ENCODE results near the gene ITGB6.

Gene ITGB6

DNA sequence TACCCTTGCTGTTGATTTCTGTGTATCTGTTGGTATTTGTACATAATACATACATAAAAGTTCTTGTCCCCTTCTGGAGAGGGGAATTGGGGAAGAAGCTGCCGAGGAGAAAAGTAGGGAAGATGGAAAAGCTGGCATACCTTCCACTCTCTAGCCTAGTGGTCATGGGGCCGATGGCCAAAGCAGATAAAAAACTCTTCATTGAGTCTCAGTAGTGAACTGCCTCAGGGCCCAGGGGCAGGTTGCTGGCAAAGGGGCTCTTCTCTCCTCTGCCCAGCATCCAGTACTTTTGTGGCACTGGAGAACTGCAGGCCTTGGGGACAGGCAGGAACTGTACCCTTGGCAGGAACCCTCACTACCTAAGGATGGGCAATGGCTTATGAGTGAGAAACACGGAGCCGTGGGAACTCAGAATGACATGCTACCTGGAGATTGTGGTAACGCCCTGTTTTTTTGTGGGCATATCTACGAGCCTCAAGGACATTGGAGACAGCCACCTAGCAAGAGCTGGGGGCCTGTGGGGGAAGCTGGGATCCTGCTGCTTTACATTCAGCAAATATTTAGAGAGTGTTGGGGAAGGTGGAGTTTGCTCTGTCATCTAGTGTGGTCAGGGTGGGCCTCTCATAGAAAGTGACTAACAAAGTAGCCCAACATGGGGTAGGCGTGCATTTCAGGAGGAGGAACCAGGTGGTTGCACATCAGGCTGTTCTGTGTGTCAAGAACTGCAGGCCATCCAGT, 22.6 kb upstream of the ITGB6 start:
- no peak for DNase-seq (ENCODE audit: extremely low read depth in 1 of 2, low read depth in 1 of 2)

DNA sequence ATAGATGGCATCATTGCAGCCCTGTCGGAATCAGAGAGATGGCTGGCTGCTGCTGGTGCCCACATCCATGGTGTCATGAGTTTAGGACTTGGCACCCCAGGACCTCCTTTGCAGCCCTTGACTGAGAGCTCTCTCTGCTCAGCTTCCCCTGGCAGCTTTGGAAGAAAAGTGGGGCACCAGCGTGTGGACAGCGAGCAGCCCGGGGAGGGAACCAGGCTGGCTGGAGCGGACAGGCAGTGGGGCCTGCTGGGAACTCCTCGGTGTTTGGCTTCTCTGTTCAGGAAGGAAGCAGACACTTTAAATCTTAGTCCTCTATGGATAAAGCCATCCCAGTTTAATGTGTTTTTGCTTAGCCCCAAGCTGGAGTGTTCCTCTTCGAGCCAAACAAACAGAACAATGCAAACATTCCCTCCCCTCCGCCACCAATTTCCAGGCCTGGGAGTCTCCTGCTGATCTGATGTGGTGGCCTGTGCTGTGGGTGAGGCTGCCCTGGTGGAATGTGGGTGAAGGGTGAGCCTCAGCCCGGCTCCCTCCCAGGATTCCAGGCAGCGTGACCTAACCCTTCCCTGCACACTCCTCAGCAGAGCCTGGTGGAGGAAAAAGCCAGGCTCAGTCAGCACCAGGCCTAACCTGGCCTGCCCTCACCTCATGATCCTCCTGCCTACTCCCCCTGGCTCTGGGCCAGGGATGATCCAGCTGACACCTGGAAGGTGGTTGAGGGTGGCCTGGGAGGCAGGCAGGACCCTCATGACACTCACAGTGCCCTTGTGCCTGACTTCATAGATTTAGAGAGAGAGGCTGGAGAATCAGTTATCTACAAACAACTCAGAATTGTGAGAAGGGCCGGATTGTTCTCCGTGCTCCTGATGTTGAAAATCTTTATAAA, 21.6 kb upstream of the ITGB6 start:
- no peak for DNase-seq (ENCODE audit: extremely low read depth in 1 of 2, low read depth in 1 of 2)

DNA sequence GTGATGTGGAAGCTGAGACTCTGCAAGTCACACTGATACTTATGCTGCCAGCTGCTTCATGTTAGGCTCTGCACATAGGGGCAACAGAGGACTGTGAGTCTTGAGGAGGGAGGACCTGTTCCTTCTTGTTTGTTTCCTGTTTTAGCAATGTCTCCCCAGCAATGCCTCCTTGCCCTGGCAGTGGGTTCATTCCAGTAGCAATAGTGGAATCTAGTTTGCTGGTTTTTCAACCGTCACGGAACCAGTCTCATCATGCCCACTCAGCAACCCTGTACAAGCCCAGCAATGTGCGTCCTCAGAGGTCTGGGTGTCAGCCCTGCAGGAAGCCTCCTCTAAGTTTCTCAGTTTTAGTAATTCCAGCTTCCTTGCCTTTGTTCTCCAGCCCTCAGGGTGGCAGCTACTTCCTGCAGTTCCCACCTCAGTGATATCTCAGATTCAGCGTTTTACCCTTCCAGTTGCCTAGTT, 20.5 kb upstream of the ITGB6 start:
- DNase-seq (ENCODE audit: extremely low read depth in 1 of 2, low read depth in 1 of 2) = no peak

DNA sequence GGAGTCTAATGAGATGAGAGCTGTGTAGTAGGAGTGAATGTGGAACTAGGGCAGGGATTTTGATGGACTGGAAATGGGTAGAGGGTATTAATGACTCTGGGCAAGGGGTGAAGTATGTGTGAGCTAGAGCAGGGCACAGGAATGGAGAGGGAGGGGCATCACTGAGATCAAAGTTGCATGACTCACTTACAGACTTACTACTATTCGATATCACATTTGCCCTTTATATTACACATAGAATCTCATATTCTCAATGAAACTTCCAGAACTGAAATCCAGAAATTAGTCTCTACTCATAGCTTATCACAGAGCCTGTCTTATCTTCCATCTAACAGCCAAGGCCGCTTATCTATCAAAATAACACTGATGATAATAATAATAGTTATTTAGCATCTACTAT, 20.0 kb upstream of the ITGB6 start:
- DNase-seq (ENCODE audit: extremely low read depth in 1 of 2, low read depth in 1 of 2) = no peak

DNA sequence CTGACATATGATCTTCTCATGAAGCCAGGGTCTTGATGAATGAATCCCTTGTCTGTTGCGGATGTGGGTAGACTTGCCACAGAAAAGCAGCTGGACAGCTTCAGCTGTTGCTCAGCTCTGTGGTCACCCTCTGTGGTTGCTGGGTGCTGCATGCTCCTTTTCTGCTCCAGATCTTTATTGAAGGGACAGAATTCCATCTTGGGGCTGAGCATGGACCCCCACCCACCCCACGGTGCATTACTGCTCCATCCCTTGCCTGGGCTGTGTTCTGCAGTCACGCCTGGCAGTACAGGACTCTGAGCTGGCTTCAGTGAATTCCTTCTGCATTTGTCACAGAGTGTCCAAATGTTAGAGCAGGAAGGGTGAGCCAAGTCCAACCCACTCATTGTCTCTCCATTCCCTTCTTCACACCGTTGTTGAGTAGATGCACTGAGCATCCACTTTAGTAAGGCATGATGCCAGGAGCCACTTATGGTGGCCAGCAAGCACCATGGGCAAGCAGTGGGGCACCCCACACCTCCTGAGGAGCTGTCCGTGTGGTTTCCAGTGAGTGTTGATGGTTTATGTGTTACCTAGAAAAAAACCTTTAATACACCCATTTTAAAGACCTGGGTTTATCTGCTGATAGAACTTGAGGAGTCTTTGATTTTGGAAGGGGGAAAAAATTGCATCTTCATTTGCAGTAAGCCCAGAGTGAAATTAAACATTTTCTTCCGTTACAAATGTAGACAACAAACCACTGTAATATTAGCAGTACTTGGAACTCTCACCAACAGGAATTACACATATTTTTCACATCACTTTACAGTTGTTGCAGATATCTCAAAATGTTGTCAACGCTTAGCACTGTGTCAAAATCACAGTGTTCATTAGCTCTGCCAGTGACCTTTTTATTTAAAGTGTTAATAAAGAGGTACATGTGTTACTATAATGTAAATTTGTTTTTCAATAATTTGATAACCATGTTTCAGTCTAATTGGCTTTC, 14.7 kb upstream of the ITGB6 start:
- DNase-seq (ENCODE audit: extremely low read depth in 1 of 2, low read depth in 1 of 2) = no peak

DNA sequence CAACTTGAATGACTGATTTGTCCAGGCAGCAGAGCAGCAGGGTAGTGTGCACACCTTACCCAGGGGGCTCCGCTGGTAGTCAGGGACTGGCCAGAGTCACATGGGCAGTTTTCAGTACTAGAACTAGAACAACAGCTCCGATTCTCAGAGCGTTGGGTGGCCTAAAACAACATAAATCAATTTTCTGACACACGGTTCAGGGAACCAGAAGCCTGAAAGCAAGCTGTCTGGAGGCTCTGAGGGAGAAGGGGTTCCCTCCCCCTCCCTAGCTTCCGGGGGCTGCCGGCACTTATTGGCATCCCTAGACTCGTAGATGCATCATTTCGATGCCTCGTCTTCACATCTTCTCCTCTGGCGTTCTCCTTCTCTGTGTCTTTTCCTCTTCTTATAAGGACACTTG, 13.4 kb upstream of the ITGB6 start:
- DNase-seq (ENCODE audit: extremely low read depth in 1 of 2, low read depth in 1 of 2) = no peak

DNA sequence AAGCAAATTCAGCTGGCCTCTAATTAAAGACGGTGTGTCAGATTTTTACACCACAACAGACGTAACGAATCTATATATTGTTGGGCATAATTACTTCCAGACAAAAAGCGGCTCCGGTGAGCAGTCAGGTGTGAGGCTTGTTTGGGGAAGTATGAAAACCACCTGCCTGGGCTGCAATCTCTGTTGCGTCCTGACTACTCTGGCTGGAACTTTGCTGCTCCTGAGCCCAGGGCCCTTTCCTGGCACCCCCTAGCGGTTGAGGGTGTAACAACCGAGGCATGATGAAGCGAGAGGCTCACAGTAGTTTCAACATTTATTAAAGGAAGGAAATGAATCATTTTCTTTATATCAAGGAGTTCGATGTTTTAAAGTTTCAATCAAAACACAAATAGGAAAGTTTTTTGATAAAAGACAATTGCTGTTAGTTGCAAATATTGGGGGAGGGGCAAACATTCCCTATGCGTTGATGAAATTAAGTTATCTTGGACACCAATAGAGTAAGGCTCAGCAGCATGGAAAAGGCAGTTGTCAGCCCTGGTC, 10.6 kb upstream of the ITGB6 start:
- DNase-seq (ENCODE audit: extremely low read depth in 1 of 2, low read depth in 1 of 2) = peak; percentile 15 to 45

DNA sequence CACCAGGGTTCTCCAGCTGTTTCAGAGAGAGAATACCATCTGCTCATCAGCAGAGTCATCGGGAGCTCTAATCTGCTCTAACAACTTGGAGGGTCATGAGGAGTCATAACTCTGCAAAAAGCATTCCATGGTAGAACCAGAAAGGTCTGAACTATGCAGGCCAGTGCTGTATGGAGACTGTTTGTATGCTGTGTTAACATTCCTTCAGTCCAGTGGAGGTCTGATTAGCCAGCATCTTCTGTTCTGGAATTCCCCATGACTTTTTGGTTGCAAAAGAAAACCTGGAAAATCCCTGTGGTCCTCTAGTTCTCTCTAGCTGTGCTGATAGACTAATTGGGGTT, 9.4 kb upstream of the ITGB6 start:
- DNase-seq (ENCODE audit: extremely low read depth in 1 of 2, low read depth in 1 of 2) = no peak

DNA sequence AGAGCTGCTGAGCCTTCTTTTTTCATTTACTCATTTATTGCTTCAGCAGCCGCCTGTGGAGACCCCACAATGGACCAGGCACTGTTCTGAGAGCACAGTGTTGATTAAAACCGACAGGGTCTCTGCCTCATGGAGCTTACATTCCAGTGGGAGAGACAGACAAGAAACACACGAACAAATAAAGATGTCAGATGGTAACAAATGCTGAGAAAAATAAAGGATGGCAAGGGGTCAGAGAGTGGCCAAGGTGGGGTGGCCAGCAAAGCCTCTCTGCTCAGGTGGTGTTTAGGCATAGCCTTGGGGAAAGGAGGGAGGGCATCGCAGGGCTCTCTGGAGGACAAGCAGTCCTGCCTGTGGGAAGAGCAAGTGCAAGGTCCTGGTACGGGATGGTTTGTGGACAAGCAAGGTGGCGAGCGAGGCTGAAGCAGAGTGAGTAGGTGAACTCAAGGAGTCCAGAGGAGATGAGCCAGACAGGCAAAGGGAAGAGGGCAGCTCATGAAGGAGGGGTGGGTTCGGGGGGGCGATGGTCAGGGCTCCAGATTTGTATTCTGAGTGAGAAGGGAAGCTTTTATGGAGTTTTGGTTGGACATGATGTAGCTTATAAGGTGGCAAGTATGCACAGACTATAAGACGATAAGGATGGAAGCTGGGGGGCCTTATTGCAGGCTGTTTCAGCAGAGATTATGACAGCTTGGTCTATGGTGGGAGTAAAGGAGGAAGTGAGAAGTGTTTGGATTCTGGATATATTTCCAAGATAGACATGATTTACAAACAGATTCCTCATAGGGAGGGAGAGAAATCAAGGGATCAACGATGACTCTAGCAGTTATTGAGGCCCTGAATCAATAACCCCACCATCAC, 8.8 kb upstream of the ITGB6 start:
- no peak for DNase-seq (ENCODE audit: extremely low read depth in 1 of 2, low read depth in 1 of 2)

DNA sequence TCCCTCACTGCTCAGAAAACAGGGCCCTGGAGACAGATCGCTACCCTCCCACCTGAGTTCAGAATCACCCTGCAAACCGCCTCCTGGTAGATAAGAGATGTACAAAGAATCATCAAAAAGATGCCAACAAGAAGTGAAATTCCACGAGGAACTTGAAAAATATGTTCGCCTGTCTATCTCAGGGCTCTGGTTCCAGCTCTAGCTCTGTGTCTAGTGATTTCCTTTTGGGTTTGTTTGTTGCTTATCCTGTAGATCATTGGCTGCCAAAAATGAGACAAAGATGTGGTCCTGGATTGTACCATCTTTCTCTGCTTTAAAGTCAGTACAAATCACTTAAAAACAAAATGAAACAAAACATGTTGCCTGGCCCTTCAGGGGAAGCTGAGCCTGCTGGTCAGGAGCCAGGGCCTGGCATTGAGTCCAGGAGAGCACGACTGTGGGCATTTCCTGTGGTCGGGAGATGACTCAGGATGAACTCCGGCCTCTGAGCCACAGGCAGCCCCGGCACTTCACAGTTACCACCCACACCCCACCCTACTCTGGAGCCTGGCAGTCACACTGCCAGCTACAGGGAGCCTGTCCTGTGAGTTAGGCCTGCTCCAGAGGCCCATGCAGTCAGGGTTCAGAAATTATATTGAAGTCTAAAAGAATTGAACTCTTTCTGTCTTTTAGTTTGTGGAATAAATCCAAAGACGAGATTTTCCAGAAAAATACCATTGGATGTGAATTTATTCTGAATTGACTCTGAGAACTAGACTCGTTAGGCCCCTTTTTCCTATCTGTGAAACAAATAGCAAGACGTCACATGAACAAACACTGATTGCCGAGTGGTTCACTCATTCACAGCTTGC, 8.0 kb upstream of the ITGB6 start:
- no peak for DNase-seq (ENCODE audit: extremely low read depth in 1 of 2, low read depth in 1 of 2)

DNA sequence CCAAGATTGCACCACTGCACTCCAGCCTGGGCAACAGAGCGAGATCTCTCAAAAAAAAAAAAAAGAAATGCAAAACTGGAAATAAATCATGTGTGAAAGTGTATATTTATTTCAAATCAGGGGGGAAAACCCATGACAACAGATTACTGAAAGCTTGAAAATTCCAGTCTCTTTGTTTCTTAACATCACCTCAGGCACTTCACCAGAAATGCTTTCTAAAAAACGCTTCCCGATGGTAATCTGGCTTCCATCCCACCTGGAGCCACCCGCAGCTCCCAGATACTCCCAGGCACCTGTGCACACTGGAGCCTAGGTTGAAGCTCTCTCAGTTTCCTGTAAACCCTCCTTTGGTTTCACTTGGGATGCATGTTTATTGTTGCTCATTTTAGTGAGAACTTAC, 7.2 kb upstream of the ITGB6 start:
- no peak for DNase-seq (ENCODE audit: extremely low read depth in 1 of 2, low read depth in 1 of 2)

DNA sequence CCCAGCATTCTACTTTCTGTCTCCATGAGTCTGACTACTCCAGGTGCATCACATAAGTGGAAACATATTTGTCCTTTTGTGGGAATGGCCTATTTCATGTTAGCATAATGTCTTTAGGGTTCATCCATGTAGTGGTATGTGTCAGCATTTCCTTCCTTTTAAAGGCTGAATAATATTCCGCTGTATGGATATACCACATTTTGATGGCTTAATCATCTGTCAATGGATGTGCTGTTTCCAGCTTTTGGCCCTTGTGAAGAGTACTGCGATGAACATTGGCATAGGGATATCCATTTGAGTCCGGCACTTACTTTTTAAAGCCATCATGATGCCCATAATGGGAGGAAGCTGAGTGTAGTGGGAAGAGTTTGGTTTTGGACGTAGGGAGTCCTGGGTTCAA, 6.4 kb upstream of the ITGB6 start:
- no peak for DNase-seq (ENCODE audit: extremely low read depth in 1 of 2, low read depth in 1 of 2)

DNA sequence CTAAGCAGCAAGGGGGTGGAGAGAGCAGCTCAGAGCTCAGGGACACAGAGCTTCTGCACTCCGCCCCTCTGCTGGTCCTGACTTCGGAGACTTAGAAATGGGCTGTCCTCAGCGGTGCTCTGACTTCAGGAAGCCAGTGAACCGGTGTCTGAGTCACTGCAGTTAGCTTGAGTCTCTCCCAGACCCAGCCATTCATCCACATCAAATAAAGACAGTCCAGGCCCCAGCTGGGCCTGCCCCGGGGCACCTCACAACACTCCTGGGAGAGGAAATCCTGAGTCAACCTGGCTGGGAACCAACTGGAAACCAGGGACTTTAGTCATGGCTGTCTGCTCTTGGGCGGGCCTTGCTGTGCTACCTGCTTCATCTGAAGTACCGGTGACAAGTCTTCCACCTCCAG, 5.4 kb upstream of the ITGB6 start:
- no peak for DNase-seq (ENCODE audit: extremely low read depth in 1 of 2, low read depth in 1 of 2)

DNA sequence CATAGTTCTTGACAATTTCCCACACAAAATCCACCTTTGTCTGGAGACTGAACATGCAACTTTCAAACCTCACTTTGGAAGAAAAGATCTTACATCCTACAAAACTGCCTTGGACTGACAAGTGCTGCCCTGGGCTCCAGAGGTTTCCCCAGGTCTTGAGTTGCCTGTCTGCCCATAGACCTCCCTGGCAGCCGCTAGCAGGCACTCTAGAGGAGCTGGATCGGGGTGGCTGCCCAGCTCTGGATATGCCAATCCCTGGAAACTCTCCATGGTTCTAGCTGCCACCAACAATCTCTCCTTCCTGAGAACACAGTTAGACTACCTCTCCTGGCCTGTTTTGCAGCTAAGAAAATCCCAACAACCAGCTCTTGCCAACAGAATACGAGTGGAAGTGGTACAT, 3.4 kb upstream of the ITGB6 start:
- DNase-seq (ENCODE audit: extremely low read depth in 1 of 2, low read depth in 1 of 2) = no peak

DNA sequence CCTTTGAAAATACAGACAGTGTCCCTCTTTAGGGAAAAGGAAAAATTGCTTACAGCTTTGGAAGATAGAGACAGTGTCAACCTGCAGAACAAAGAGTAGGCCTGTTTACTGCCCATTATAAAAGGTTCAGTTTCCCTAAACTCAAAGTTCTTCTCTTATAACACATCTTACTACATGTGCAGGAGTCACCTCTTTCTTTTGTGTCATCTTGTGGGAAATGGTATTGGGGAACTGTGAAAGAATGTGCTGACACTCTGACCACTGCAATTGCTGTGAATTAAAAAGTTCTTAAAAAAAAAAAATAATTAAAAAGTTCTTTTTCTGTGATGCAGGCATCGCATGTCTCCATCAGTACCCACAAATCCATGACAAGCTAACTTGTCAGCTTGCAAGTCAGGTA, 2.9 kb upstream of the ITGB6 start:
- no peak for DNase-seq (ENCODE audit: extremely low read depth in 1 of 2, low read depth in 1 of 2)

DNA sequence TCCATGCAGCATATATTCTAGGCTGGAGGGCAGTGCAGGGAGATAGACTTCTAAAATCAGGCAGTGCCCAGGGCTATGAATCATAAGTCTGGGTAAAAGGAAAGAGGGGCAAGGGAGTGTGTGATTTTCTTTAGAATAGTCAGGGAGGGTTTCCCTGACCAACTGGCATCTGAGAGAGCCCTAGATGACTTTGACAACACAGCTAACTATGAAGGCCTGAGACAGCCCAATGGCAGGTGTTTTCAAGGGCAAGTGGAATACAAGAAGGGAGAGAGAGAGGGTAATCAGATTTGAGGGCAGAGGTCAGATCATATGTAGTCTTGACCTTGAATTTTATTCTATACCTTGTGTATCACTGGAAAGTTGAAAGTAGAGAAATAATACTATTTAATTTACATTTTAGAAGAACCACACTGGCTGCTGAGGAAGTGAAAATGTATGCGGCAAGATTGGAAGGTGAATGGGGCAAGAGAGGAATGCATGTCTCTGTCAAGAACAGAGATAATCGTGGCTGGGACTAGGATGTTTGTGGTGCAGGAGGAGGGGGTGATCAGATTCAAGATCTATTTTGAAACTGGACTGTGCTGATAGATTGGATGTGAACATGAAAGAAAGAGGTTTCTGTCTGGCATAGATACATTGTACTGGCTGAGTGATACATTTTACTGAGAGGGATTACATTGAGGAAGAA, 1.9 kb upstream of the ITGB6 start:
- no peak for DNase-seq (ENCODE audit: extremely low read depth in 1 of 2, low read depth in 1 of 2)

DNA sequence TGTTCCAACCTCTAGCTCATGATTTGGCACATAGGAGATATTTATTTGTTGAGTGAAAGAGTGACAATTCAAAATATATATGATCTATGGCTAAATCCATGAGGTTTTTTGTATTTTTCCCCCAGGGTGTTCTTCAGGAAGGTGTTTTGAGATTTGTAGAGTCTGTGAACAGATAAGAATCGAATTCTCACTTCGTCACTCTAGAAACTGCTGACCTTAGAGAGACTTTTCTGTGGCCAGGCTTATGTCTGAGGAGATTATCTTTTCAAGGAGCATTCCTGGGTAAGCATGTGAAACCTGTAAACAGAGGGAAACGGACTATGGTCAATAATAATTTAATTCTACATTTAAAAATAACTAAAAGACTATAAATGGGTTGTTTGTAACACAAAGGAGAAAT, 849 bp upstream of the ITGB6 start:
- DNase-seq (ENCODE audit: extremely low read depth in 1 of 2, low read depth in 1 of 2) = no peak

DNA sequence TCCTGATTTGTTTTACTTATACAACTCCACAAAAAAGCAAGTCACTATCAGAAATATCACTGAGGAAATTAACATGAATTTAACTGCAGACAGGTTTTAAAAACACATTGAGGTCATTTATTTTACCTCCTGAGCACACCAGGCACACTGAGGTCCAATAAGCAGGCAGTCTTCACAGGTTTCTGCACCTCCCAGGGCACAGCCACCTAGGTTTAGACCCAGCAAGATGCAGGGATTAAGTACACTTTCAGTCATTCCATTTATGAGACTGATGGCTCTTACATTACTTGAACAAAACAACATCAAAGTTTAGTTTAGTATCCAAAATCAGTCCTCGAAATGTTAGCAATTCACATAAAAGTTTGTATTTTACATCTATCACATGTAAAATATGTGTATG, 1.0 kb downstream of the ITGB6 start:
- no peak for DNase-seq (ENCODE audit: extremely low read depth in 1 of 2, low read depth in 1 of 2)

DNA sequence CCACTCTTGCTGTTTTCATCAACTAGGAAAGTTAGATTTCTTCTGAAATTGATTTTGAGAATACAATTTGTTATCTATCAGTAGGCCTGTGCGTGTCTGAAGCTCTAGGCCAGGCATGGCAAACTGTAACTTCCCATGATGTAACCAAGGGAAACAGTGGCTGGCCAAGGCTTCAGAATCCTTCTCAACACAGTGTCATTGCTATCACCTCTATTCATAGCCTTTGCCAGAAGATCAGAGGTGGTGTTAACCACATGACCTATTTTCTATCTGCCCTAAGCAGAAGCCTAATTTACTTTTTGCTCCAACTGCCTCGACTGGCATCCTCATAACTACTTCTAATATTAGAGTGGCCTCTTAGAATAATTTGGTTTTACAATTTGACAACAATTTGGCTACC, 2.5 kb downstream of the ITGB6 start:
- no peak for DNase-seq (ENCODE audit: extremely low read depth in 1 of 2, low read depth in 1 of 2)
